NCI-H446 (cell line): ENCODE measurements around the gene CCR3.

Experiments
- DNase-seq, 2 experiments: peaks; one replicate each; lab custom pipeline; 2025; lab: John Stamatoyannopoulos, UW

Gene CCR3

DNA sequence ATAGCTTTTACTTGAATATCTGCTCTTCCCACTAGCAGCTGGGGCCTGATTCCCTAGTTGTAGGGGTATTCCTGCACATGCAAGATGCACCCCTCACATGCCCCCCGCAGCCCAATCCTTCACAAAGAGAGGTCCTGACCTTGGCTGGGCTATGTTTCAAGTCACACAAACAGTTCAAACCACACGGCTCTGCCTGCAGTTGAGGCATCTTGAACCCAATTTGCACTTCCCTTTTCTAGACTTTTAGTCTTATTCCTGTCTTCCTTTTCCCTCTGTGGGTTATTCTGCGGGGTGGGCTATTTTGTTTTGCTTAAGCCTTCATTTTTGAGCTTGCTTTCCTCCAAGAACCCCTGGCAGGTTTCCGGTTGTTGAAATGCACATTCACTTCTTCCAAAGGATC lies 20.9 kb upstream of the CCR3 start:
- no peak for DNase-seq

DNA sequence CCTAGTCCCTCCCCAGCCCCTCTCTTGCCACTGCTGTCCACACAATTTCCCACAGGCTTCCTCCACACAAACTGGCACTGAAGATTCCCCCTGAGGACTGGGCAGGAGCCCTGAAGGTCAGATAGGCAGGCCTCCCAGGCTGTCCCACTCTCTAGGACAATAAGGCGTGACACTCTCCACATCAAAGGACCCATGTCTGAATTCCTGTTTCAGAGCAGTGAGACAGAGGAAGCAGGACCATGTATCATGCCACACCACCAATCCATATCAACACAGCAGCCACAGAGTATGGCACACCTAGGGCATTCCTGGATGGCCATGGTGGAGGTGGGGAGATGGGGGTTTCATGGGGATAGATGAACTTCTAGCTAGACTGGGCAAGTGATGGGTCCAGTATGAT lies 20.3 kb upstream of the CCR3 start:
- DNase-seq: no peak

DNA sequence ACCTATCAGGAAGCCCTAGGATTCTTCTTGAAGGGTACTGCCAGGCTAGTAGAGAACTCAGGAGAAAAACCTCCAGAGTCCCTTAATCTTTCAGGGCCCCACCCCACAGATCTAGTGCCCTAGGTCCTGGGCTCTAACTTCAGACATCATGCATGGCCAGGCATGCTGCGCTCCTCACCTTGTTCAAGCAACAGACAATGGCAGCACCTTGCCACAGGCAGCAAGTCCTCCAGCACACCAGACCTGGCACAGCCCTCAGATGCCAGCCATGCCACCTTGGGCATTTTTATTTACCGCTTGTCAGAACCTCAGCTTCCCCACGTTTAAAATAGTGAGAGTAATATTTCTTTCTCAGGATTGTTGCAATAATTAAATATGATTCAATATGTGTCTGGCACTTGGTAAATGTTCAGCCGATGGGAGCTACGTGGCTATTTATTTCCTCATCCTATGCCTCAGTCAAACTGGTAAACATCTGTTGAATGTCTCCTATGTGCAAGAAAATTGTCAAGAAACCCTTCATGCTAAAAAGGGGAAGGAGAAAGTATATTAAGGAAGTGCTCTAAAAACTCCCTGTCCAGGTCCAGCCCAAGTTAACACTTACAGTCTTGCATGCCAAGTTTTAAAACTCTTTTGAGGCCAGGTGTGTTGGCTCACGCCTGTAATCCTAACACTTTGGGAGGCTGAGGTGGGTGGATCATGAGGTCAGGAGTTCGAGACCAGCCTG lies 19.7 kb upstream of the CCR3 start:
- DNase-seq: no peak

DNA sequence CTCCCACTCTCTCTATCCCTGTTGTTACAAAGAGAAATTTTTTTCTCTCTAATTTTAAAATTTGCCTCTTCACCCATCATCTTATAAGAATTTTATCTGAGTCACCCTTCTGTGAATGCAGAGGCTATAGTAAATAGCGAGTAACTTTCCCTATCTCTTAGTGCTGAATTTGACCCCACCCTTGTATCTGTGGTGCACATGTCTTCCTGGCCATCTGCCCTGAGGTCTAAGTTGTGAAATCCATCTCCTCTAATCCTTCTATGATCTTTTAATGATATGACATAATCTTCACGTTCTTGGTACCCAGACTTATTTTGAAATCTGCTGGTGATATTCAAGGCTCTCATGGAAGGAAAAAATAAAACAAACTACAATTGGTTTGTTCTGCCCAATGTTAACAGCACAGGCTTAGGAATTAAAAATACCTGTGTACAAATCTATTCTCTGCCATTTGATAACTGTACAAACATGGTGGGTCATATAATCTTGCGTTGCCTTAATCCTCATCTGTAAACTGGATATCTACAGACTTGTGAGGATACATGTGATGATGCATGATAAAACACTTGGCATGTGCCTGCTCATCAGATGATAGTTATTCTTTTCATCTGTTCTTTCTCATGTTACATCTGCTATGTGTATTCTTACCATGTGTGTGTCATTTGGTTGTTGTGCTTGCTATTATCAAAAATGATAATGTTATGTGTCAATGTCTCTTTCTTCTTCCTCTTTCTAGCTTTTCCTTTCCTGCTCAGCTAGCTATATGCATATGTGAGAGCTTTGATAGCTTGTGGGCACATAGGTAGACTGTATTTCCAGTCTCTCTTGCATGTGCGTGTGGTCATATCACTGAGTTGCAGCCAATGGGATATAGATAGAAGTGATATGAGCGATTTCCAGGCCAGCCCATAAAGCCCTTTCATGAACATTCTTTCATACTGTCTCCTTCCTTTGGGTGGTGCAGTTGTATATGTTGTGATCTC lies 13.7 kb upstream of the CCR3 start:
- DNase-seq: no peak

DNA sequence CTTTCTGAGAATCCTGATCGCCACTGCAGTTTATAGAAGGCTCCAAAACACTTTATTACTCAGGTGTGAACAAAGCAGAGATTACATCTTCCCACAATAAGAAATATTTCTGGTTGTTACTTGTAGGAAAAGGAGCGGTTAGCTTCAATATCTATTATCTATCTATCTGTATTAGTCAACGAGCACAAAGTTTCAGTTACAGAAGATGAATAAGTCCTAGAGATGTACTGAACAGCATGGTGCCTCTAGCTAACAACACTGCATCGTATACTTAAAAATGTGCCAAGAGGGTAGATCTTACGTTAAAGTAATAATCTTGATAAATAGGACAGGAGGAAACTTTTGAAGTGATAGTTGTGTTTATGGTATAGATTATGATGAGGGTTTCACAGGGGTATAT lies 10.9 kb upstream of the CCR3 start:
- DNase-seq: no peak

DNA sequence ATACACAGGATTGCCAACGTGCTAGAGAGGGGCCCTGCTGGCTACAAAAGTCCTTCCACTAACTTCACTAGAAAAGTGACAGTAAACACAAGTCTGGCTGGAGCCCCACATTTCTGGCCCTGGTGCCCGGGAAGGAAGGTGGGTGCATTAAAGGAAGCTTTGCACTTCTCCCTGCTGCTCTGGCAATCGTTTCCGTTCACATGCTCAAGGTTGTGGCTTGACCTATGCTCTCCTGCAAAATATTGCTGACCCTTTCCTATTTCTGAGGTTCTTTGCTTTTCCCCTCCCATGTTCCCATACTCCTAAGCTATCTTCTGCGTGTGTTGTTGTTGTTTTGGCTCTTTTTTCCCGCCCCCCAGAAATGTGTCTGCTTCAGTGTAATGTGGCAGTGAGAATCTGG lies 9.1 kb upstream of the CCR3 start:
- DNase-seq: no peak

DNA sequence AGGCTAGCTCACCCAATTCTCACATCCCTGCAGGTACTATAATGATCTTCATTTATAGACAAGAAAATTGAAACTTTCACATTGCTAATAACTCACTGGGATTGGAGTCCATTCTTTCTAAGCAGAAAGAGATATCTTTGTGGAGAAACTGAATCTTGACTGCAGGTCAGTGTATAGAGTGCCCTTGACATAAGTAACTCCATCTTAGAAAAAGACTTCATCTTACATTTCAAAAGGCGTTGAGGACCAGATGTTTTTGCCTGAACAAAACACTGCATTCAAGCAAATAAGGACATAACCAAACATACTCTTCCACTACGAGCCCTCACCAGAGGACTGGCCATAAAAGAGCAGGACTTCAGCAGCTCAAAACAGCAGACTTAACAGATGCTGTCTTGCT lies 6.8 kb upstream of the CCR3 start:
- no peak for DNase-seq

DNA sequence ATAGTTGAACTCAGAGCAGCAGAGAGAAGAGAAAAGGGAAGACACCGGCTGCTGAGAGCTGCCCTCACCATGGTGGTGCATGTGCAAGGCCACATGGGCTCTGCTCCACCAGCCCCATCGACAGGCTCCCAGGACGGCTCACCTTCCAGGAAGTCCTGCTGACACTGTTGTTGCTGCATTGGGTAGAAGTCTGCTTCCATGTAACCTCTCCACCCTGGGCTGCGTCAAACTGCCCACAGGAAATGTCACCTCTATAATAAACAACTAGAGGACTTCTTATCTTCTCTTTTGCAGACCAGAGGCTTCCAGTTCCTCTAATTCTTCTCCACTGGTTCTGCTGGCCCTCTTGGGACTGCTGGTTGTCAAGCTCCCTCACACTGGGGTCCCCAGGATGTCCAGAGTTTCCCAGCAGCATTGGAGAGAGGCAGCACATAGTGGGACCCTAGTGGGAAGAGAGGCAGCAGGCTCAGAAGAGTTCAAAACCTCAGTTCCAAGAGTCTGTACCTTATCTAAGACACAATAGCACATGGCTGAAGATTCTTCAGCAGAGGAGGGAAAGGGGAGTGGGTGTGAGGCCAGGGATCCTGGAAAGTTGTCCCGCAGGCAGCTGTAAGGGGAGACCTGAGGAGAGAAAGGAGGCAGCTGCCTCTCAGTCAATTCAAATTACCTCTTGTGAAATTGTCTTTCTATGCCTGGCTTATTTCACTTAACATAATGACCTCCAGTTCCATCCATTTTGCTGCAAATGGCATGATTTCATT lies 5.8 kb upstream of the CCR3 start:
- no peak for DNase-seq

DNA sequence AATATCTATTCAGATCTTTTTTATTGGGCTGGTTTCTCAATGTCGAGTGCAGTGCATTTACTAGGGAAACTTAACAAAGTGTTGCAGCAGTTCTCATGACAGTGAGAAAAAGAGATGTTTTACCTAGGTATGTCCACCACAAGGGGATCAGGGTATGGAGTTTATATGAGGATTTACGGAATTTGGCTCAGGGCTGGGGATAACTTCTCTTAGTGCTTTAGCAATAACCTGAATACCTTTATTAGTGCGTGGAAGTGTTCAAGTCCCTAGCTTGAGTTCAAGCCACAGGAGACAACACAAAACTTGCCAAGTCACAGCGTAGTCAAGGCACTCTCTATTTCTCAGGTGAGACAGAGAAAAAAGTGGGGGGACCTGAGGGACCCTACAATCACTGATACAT lies 3.9 kb upstream of the CCR3 start:
- no peak for DNase-seq

DNA sequence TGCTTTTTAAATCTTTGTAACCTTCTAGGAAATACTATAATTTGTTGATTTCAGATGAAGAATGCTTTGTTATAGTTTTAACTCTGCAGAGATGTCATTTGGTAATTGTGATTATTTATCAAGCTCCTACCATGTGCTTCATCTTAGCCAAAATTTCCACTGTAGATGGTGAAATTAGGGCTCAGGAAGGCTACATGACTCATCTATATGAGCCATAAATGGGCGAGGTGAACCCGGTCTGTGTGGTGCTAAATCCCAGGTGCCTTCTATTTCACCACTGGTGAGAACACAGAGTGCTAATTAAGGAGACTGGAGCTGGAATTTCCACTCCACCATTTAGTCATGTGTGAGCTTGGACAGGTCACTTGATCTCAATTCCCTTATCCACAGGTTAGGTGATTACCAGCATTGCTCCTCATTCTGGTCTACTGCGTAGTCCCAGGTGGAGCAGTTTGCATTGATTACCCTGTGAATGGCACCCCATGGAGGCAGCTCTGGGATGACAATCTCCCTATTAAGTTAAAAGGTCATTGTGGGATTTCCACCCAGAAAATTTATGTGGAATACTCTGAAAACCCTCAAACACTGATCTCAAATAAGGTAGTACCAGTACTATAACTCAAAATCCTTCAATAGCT lies 2.8 kb upstream of the CCR3 start:
- DNase-seq: no peak

DNA sequence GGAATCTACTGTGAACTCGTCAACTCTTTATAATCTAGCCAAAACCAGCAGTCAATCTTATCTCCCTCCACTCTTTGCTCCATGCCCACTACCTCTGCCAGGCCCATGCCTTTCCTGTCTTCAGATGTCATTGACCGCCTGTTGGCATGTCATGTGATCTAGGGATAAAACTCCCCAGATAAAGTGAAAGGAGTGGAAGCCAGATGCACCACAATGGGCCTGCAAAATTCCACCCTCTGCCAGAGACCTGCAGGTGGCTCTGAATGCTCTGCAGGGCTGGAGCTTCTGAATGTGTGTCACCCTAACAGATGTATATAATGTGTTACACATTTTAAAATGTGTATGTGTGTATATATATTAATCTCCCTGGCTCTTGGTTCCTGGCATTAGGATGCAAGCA lies 2.3 kb upstream of the CCR3 start:
- DNase-seq: no peak

DNA sequence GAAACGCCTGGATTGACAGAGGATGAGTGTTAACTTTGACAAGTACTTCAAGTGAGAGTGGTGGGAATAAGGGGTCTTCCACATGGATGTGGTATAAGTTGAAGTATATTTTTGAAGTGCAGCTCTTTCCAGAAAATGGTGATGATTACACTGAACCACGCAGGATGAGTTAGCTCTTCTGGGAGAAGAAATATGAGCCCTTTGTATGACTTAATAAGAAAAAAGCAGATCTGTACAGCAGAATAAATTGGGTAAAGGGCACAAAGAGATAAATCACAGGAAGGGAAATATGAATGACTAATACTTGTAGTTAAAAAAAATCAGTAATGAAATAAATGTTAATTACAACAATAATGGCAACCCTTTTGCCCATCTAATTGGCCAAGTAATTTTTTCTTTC lies 1.3 kb downstream of the CCR3 start:
- no peak for DNase-seq

DNA sequence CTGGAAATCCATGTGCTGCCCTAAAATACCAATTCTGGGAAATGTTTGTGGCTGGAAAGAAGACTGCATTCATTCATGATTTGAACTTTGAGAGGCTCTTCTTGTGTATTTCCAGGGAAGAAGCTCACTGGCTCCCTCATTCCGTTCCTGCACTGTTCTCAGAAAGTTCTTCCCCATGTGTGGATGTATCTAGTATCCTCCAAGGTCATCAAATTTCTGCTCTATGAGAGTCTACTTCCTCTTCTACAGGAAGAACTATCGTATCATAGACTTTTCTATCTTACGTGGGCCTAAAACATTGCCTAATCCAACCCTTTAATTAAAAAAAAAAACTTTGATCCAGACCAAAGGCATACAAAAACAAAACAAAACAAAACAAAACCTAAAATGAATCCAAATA lies 2.9 kb downstream of the CCR3 start:
- DNase-seq: no peak

DNA sequence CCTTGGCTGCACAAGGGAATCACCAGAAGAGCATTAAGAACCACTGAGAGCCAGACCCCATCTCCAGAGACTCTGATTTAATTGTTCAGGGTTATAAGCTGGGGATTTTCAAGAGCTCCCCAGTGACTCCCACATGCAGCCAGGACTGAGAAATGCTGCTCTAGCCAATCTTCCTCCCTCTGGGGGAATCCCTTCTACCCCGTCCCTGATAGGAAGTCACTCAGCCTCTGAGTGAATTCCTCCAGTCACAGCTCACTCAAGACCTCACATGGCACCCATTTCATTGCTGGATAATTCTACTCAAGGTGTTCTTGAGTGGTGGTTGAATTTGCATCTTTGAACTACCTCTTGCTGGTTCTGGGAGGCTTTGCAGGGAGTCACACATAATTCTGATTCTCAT lies 10.7 kb downstream of the CCR3 start:
- no peak for DNase-seq

DNA sequence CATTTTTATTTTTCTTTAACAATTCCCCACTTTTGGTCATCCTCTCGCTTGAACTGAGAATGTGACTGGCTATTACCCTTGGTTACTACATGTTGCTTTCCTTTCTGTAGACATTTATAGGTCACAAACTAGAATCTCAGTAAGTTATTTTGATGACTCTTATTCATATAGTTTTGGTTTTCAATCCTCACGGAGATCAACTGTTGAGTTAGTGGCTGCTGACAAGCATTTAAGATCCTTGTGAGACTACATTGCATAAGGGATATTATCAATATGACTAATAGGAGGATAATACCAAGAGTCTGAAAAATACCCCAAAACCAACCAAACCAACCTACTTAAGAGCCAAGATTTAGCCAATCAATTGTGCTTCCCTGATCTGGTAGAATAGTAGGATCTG lies 16.3 kb downstream of the CCR3 start:
- no peak for DNase-seq

DNA sequence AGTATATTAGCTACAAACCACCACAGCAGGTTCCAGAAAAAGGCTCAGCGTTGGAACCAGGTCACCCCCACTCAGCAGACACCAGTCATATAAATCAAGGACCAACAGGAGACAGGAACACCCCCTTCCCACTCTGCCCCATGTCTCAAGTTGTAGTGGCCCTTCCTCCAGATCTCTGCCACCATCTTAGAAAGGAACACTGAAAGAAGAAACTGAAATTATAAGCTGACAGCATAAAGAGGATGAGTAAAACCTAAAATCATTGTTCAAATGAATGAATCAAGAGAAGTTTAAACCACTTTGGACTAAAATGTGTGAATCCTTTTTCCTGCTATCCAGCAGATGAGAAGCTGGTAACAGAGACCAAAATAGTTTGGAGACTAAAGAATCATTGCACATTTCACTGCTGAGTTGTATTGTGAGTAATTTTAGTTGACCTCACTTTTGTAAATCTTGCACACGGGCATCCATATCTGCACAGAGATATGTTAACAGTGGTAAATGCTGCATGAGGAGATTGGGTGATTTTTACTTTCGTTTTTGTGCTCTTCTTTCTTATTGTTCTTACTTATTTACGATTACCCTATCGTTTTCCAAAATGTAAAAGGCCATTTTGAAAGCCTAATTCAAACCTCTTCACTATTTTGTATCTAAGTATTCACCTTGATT lies 19.8 kb downstream of the CCR3 start:
- DNase-seq: no peak

DNA sequence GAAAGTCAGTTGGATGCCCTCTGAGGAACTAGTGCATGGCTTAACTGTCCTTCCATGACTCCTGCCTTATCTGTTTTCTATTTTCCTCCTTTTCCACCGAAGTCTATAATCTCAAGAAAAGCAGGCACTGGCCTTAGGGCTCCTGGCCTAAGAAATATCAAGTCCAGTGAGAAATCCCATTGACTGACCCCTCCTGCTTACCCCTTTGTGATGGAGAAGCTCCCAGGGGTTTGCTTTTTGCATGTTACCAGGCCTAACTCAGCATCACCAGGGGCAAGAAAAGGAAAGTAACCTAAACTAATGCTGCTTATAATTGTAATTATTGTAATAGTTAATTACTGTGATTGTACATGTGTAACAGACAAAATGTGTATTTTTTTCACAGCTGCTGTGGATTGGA lies 21.7 kb downstream of the CCR3 start:
- no peak for DNase-seq

DNA sequence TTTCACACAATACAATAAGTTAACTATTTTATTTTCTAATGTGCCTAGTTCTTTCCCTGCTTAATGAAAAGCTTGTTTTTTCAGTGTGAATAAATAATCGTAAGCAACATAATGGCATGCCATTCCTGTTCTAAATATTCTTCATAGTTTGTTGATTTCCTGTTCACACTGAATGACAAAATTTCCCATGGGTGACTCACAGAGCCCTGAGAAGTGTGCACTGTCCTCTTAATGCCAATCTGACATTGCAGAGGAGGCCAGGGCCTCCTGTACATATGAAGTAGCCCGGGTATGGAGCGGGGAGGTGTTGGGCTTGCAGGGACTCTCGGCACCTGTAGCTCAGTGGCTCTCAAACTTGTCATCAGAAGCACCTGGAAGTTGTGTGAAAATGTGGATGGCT lies 24.3 kb downstream of the CCR3 start:
- DNase-seq: no peak

DNA sequence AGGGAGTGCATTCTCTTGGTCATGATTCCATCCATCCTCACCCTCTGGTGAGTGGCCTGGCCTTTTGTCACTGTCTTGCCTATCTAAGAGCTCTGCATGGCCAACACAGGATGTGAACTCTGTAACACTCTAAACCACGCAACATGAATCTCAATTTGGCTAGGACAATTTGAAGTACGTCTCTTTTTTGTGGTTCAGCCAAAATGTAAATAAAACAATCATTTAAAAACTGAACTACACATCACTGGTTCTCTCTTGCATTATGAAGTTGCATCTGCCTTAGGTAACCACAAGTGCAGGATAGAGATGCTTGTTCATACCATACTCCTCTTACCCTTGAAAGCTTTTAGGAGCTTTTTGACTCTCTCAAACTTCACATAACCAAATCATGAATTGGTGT lies 27.3 kb downstream of the CCR3 start:
- DNase-seq: no peak

DNA sequence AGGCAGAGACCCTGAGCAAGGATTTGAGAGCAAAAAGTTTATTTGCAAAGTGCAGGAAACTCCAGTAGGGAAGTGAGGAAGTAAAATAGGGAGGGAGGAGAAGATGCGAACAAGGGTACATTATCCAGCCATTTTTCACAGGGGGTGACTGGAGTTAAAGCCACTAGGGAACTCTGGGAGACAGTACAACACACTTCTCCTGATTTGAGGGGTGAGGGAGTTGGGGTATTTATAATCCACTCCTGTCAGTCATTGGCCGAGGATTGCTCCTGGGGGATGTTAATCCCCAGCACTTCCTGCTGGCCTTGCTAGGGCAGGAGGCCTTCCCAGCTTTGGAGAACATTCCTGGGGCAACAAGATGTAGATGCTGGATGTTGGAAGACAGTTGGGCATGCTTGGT lies 28.2 kb downstream of the CCR3 start:
- no peak for DNase-seq

DNA sequence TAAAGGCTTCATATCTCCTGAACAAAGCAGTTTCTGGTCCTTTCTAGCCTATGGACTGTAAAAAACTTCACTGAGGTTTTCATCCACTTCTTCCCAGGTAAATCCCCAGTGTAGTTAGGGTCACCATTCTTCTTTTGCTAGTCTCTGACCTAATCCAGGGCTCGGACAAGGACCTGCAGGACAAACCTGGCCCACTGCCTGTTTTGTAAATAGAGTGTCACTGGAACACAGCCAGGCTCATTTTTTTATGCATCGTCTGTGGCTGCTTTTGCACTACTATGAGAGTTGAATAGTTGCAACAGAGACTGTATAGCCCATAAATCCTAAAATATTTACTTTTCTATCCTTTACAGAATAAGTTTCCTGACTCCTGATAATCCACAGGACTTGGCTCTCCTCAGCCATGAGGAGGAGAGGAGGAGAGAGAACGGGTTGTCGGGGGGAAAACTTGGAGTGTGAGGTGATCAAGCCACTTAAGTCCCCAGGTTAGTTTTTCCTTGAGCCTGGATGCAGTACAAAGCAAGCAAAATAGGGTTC lies 29.0 kb downstream of the CCR3 start:
- DNase-seq: no peak
